DOHH2 (cell line): Measurements from ENCODE around the gene ARHGEF39.
A peak's percentile ranks its signal among the peaks of the same experiment; 100 is the strongest.
"Not testable (repeated sequence)": the region's sequence is repeated elsewhere in the genome, so short reads cannot be mapped to it uniquely, and the experiment has no call there.

Experiments
- H3F3A ChIP-seq: fragments of 200-600 bp; sonication (generic), shearing (Covaris generic); 2 replicates; pipeline ENCODE4 v1.6.0; 2016; ENCODE audit warnings: antibody characterized with exemption, mild to moderate bottlenecking; ENCODE audit not compliant: control insufficient read depth, insufficient read depth
- H3K27ac ChIP-seq: fragments of 200-600 bp; sonication (generic); 2 replicates; pipeline ENCODE4 v1.5.1; 2014; ENCODE audit warnings: low read depth, mild to moderate bottlenecking, low read length, moderate library complexity
- H3K27me3 ChIP-seq: fragments of 200-600 bp; sonication (generic); 2 replicates; pipeline ENCODE4 v1.6.1; 2014; ENCODE audit warnings: mild to moderate bottlenecking, low read length, mixed read lengths; ENCODE audit not compliant: control insufficient read depth
- H3K36me3 ChIP-seq: fragments of 200-600 bp; sonication (generic); 2 replicates; pipeline ENCODE4 v1.6.1; 2014; ENCODE audit warnings: mild to moderate bottlenecking, low read length, moderate library complexity, mixed read lengths; ENCODE audit not compliant: control insufficient read depth
- H3K4me1 ChIP-seq: fragments of 200-600 bp; sonication (generic); 2 replicates; pipeline ENCODE4 v1.6.1; 2014; ENCODE audit warnings: mild to moderate bottlenecking, low read length, mixed read lengths; ENCODE audit not compliant: control insufficient read depth
- H3K4me2 ChIP-seq: fragments of 200-600 bp; sonication (generic); 2 replicates; pipeline ENCODE4 v1.6.0; 2014; ENCODE audit warnings: mild to moderate bottlenecking, low read length, moderate library complexity
- H3K4me3 ChIP-seq: fragments of 200-600 bp; sonication (generic); 2 replicates; pipeline ENCODE4 v1.5.1; 2014; ENCODE audit warnings: mild to moderate bottlenecking, low read length, mixed read lengths
- H3K79me2 ChIP-seq: fragments of 200-600 bp; sonication (generic); 2 replicates; pipeline ENCODE4 v1.6.1; 2014; ENCODE audit warnings: mild to moderate bottlenecking, low read length, mixed read lengths; ENCODE audit not compliant: control insufficient read depth
- H3K9me2 ChIP-seq: fragments of 200-600 bp; sonication (generic); replicated peaks from 2 replicates; pipeline ENCODE4 v1.6.1; 2014; ENCODE audit warnings: mild to moderate bottlenecking, low read length, mixed read lengths; ENCODE audit not compliant: control insufficient read depth
- H3K9me3 ChIP-seq: fragments of 200-600 bp; sonication (generic); 2 replicates; pipeline ENCODE4 v1.6.1; 2014; ENCODE audit warnings: antibody characterized with exemption, low read length, mixed read lengths; ENCODE audit not compliant: control insufficient read depth, insufficient read depth
- H4K20me1 ChIP-seq: fragments of 200-600 bp; sonication (generic); 2 replicates; pipeline ENCODE4 v1.6.0; 2014; ENCODE audit warnings: low read depth, mild to moderate bottlenecking, antibody characterized with exemption, low read length, moderate library complexity; ENCODE audit not compliant: control insufficient read depth, insufficient read depth
- EZH2phosphoT487 ChIP-seq: fragments of 200-600 bp; sonication (generic); IDR thresholded peaks from 2 replicates; pipeline ENCODE4 v1.6.1; 2017; ENCODE audit warnings: borderline replicate concordance, mild to moderate bottlenecking, antibody characterized with exemption, low read length, moderate library complexity, mixed read lengths
- TF ChIP-seq, protein P1 (sequence below): fragments of 200-600 bp; sonication (generic); IDR thresholded peaks from one replicate; pipeline ENCODE4 v1.5.1; 2014; ENCODE audit warnings: antibody characterized with exemption, mild to moderate bottlenecking, low read depth, low read length; ENCODE audit not compliant: poor library complexity, severe bottlenecking

ARHGEF39 gene

GRCh38 chr9:35616681-35617459, 48.1 kb downstream of the ARHGEF39 start:
- H3K27me3 ChIP-seq = no peaks in the 10 kb centered on the region
- H3K4me3 ChIP-seq = peak overlapping the region; percentile 72
- H3K9me3 ChIP-seq = no peaks in the 10 kb centered on the region
- H4K20me1 ChIP-seq = no peaks in the 10 kb centered on the region
- no peaks in the 10 kb centered on the region for H3K79me2 ChIP-seq
- H3F3A ChIP-seq = peaks cover 36% of the 10 kb centered on the region
- no peaks in the 10 kb centered on the region for H3K9me2 ChIP-seq
- peaks cover 59% of the 10 kb centered on the region for H3K4me1 ChIP-seq
- H3K36me3 ChIP-seq = 0 out of 2 replicates have a peak, but pooled peaks cover 5% of the 10 kb centered on the region
- TF ChIP-seq, protein P1, sequence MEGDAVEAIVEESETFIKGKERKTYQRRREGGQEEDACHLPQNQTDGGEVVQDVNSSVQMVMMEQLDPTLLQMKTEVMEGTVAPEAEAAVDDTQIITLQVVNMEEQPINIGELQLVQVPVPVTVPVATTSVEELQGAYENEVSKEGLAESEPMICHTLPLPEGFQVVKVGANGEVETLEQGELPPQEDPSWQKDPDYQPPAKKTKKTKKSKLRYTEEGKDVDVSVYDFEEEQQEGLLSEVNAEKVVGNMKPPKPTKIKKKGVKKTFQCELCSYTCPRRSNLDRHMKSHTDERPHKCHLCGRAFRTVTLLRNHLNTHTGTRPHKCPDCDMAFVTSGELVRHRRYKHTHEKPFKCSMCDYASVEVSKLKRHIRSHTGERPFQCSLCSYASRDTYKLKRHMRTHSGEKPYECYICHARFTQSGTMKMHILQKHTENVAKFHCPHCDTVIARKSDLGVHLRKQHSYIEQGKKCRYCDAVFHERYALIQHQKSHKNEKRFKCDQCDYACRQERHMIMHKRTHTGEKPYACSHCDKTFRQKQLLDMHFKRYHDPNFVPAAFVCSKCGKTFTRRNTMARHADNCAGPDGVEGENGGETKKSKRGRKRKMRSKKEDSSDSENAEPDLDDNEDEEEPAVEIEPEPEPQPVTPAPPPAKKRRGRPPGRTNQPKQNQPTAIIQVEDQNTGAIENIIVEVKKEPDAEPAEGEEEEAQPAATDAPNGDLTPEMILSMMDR = peak; percentile 63
- TF ChIP-seq EZH2phosphoT487 = no peak
- peak overlapping the region; percentile 99 for H3K4me2 ChIP-seq
- peak overlapping the region; percentile 76 for H3K27ac ChIP-seq

GRCh38 chr9:35615981-35616680, 48.9 kb downstream of the ARHGEF39 start:
- Histone ChIP-seq H3K4me2 (peak overlapping the region; percentile 99), H3K9me3 (no peaks in the 10 kb centered on the region), H3K27me3 (no peaks in the 10 kb centered on the region), H3K27ac (no peak overlapping the region), H3K79me2 (no peaks in the 10 kb centered on the region), H3K9me2 (no peaks in the 10 kb centered on the region), H3K4me3 (peak overlapping the region; percentile 72; the same call in 1 of the 2 replicates), H3K36me3 (0 out of 2 replicates have a peak, but pooled peaks cover 5% of the 10 kb centered on the region), H3K4me1 (peaks cover 56% of the 10 kb centered on the region), H3F3A (peaks cover 28% of the 10 kb centered on the region), H4K20me1 (no peaks in the 10 kb centered on the region)
- no peak for TF ChIP-seq EZH2phosphoT487
- TF ChIP-seq, protein P1 = no peak

- no peak overlapping the region for H3K4me2 ChIP-seq
Measured at GRCh38 chr9:35612843-35613242, 52.2 kb downstream of the ARHGEF39 start.

DNA sequence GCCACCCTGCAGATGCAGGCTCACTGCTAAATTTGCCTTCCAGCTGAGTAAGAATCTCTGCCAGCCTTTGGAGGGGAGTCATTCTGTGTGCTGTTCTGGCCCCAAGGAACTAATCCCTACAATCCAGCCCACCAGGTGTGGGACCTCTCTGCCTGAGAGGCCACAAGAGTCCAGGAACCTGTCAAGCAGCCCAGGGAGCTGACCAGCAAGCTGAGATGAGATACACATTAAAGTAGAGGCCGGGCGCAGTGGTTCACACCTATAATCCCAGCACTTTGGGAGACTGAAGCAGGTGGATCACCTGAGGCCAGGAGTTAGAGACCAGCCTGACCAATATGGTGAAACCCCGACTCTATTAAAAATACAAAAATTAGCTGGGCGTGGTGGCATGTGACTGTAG, 52.9 kb downstream of the ARHGEF39 start:
- H3K27ac ChIP-seq, H3K9me2 ChIP-seq, H3K27me3 ChIP-seq, H3F3A ChIP-seq, H3K4me3 ChIP-seq, H3K79me2 ChIP-seq, H3K4me2 ChIP-seq, H3K9me3 ChIP-seq, H4K20me1 ChIP-seq: not testable (repeated sequence)
- H3K36me3 ChIP-seq = peaks cover 30% of the 10 kb centered on the region
- peaks cover 16% of the 10 kb centered on the region for H3K4me1 ChIP-seq

More at GRCh38 chr9:35612843-35613242, 52.2 kb downstream of the ARHGEF39 start:
- Histone ChIP-seq H3K36me3 (peaks cover 28% of the 10 kb centered on the region), H3K79me2 (no peaks in the 10 kb centered on the region), H3K9me3 (no peaks in the 10 kb centered on the region), H3K4me3 (no peak overlapping the region), H3K27me3 (no peaks in the 10 kb centered on the region), H3K27ac (no peak overlapping the region), H3K9me2 (no peaks in the 10 kb centered on the region), H3F3A (peaks cover 8% of the 10 kb centered on the region), H3K4me1 (peaks cover 24% of the 10 kb centered on the region), H4K20me1 (no peaks in the 10 kb centered on the region)
- TF ChIP-seq EZH2phosphoT487 = no peak
- TF ChIP-seq, protein P1 = no peak
